ENCODE measurements around the gene SLC2A13. TPM values are rescaled to one million over a fixed set of nuclear protein-coding genes. Genes with fewer than 3 reads are reported as not detected.
"Not testable (repeated sequence)": the region's sequence is repeated elsewhere in the genome, so short reads cannot be mapped to it uniquely, and the experiment has no call there.

The SLC2A13 gene
- total RNA-seq, 1 donor from 2014 or later: 5.6 TPM

- Mint-ChIP-seq H3K4me3 (no peak overlapping the region), H3K36me3 (ENCODE audit: low read depth) (no peaks in the 10 kb centered on the region), H3K9me3 (no peaks in the 10 kb centered on the region), H3K27ac (ENCODE audit: unreplicated experiment) (no peak overlapping the region), H3K27me3 (ENCODE audit: low read depth) (no peaks in the 10 kb centered on the region), H3K4me1 (no peaks in the 10 kb centered on the region)
- no peak for DNase-seq (ENCODE audit: low read depth, low spot score)
- no peak for TF ChIP-seq CTCF (conservative IDR thresholded peaks at IDR 0.05)
These were observed 199.6 kb downstream of the SLC2A13 start for GRCh38 chr12:39906237-39906636.

GRCh38 chr12:39905152-39905551 is 200.7 kb downstream of the SLC2A13 start:
- H3K27ac Mint-ChIP-seq (ENCODE audit: unreplicated experiment): peak overlapping the region; percentile 67

GRCh38 chr12:39902821-39903220 is 203.1 kb downstream of the SLC2A13 start:
- no peak for DNase-seq (ENCODE audit: low read depth, low spot score)
- H3K27ac Mint-ChIP-seq (ENCODE audit: unreplicated experiment): no peak overlapping the region
- no peaks in the 10 kb centered on the region for H3K9me3 Mint-ChIP-seq
- TF ChIP-seq CTCF (conservative IDR thresholded peaks at IDR 0.05): no peak
- no peaks in the 10 kb centered on the region for H3K27me3 Mint-ChIP-seq (ENCODE audit: low read depth)
- no peaks in the 10 kb centered on the region for H3K4me1 Mint-ChIP-seq
- no peaks in the 10 kb centered on the region for H3K36me3 Mint-ChIP-seq (ENCODE audit: low read depth)
- H3K4me3 Mint-ChIP-seq: no peak overlapping the region

More at GRCh38 chr12:39905152-39905551, 200.7 kb downstream of the SLC2A13 start:
- Mint-ChIP-seq H3K4me1 (no peaks in the 10 kb centered on the region), H3K27me3 (ENCODE audit: low read depth) (no peaks in the 10 kb centered on the region), H3K36me3 (ENCODE audit: low read depth) (no peaks in the 10 kb centered on the region), H3K9me3 (no peaks in the 10 kb centered on the region), H3K4me3 (no peak overlapping the region)
- no peak for DNase-seq (ENCODE audit: low read depth, low spot score)
- TF ChIP-seq CTCF (conservative IDR thresholded peaks at IDR 0.05): no peak

- Mint-ChIP-seq H3K27ac (ENCODE audit: unreplicated experiment) (no peak overlapping the region), H3K4me3 (no peak overlapping the region), H3K9me3 (peaks cover 4% of the 10 kb centered on the region), H3K4me1 (no peaks in the 10 kb centered on the region), H3K36me3 (ENCODE audit: low read depth) (no peaks in the 10 kb centered on the region), H3K27me3 (ENCODE audit: low read depth) (no peaks in the 10 kb centered on the region)
- no peak for TF ChIP-seq CTCF (conservative IDR thresholded peaks at IDR 0.05)
- DNase-seq (ENCODE audit: low read depth, low spot score): no peak
These were observed 208.6 kb downstream of the SLC2A13 start for GRCh38 chr12:39897315-39897714.

- H3K4me1 Mint-ChIP-seq; H3K36me3 Mint-ChIP-seq (ENCODE audit: low read depth); H3K27me3 Mint-ChIP-seq (ENCODE audit: low read depth); DNase-seq (ENCODE audit: low read depth, low spot score); H3K4me3 Mint-ChIP-seq; H3K27ac Mint-ChIP-seq (ENCODE audit: unreplicated experiment); H3K9me3 Mint-ChIP-seq: not testable (repeated sequence)
These were observed 212.5 kb downstream of the SLC2A13 start for GRCh38 chr12:39893388-39893787.

GRCh38 chr12:39892146-39892545 is 213.7 kb downstream of the SLC2A13 start:
- Mint-ChIP-seq H3K4me3 (no peak overlapping the region), H3K27me3 (ENCODE audit: low read depth) (no peaks in the 10 kb centered on the region), H3K36me3 (ENCODE audit: low read depth) (no peaks in the 10 kb centered on the region), H3K9me3 (peaks cover 4% of the 10 kb centered on the region), H3K27ac (ENCODE audit: unreplicated experiment) (peak overlapping the region; percentile 43), H3K4me1 (no peaks in the 10 kb centered on the region)
- TF ChIP-seq CTCF (conservative IDR thresholded peaks at IDR 0.05): no peak
- no peak for DNase-seq (ENCODE audit: low read depth, low spot score)
